ENCODE measurements around the gene CXorf58. TPM values are rescaled to one million over a fixed set of nuclear protein-coding genes. Genes with fewer than 3 reads are reported as not detected.
"Not testable (repeated sequence)": the region's sequence is repeated elsewhere in the genome, so short reads cannot be mapped to it uniquely, and the experiment has no call there.

Gene CXorf58
- total RNA-seq, 1 donor from 2014 or later = not detected

- no peak for DNase-seq (ENCODE audit: low spot score)
These were observed 45.4 kb downstream of the CXorf58 start for GRCh38 chrX:23952984-23953907.

GRCh38 chrX:23953908-23954269 is 46.1 kb downstream of the CXorf58 start:
- no peak for DNase-seq (ENCODE audit: low spot score)

- no peak for DNase-seq (ENCODE audit: low spot score)
These were observed 46.6 kb downstream of the CXorf58 start for GRCh38 chrX:23954396-23954795.

DNA sequence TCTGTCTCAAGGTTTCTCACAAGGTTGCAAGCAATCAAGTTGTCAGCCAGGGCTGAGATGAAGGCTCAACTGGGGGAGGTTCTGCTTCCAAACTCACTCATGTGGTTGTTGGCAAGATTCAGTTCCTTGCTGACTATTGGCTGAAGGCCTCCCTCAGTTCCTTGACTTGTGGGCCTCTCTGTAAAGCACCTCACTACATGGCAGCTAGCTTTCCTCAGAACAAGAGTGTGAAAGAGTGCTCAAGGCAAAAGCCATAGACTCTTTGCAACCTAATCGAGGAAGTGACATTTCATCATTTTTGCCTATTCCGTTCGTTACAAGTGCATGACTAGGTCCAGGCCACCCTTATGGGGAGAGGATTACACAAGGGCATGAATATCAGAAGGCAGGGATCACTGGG is 52.0 kb downstream of the CXorf58 start:
- no peak for DNase-seq (ENCODE audit: low spot score)

DNA sequence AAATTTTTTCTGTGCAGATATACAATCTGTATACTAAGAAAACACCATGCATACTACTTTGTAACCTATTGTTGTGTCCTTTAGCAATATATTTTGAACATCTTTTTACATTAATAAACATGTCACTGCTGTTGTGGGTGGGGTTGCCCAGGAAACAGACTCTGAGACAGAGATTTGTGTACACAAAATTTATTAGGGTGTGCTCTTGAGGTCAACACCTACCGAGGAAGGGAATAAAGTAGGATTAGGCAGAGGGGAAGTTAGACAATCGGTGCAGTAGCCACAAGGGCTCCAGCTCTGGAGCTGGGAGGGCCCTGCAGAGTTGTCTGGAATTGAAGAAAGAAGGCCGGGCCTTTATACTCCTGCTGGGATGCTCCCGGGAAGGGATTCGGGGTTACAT is 56.4 kb downstream of the CXorf58 start:
- DNase-seq (ENCODE audit: low spot score) = no peak

DNA sequence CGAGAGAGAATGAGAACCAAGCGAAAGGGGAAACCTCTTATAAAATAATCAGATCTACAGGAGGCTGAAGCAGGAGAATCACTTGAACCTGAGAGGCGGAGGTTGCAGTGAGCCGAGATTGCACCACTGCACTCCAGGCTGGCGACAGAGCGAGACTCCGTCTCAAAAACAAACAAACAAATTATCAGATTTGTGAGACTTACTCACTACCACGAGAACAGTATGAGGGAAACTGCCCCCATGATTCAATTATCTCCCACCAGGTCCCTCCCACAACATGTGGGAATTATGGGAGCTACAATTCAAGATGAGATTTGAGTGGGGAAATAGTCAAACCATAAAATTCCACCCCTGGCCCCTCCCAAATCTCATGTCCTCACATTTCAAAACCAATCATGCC is 57.8 kb downstream of the CXorf58 start:
- not testable (repeated sequence) for DNase-seq (ENCODE audit: low spot score)

GRCh38 chrX:23978491-23978890 is 70.7 kb downstream of the CXorf58 start:
- DNase-seq (ENCODE audit: low spot score) = no peak

DNA sequence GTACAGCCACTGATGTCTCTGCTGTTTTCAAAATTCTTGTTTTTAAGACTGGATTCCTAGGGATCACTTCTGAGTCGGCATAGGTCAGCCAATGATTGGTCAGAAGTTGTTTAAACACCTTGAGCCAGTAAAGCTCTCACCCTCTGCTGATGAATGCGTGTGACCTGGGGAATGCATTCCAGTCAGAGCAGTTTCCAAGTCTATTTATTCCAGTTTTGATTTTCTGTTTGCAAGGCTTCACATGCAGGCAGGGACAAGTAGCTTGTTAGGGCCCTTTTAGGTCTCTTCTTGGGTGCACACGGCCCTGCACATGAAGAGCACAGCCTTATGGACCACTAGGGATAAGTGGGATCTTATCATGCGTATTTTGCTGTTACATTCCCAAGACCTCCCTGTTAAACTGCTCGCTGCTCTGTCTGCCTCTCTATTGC is 72.2 kb downstream of the CXorf58 start:
- DNase-seq (ENCODE audit: low spot score) = no peak

DNA sequence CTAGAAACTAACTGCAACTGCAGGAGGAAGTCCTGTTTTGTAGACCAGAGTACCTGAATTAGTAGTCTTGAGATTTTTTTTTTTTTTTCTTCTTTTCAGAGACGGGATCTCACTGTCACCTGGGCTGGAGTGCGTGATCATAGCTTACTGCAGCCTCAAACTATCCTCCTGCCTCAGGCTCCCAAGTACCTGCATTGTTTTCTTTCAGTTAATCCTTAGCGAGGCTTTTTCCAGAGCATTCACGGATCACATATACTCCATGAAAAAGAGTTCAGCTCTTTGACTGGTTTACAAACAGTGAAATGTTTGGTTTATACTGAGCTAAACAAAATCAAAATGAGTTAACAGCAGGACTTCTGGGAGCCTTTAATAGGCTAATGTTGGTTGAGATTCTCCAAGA is 73.4 kb downstream of the CXorf58 start:
- DNase-seq (ENCODE audit: low spot score) = no peak

DNA sequence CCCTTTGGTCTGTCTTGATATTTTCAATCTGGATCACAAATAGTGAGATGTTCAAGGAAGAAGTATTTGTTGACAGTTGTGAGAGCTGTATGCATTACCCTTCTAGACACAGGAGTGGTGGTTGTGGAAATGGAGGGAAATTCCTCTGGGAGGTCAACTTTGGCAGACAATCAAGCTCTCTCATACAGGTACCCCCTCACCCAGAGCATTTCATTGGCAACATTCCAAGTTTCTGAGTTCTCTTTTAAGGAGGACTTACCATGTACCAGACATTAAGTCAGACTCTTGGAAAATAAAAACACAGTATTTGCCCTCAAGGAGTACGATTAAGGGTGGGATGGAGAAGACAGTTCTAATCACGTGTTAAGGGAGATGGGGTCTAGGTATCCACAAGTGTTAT is 73.9 kb downstream of the CXorf58 start:
- no peak for DNase-seq (ENCODE audit: low spot score)

DNA sequence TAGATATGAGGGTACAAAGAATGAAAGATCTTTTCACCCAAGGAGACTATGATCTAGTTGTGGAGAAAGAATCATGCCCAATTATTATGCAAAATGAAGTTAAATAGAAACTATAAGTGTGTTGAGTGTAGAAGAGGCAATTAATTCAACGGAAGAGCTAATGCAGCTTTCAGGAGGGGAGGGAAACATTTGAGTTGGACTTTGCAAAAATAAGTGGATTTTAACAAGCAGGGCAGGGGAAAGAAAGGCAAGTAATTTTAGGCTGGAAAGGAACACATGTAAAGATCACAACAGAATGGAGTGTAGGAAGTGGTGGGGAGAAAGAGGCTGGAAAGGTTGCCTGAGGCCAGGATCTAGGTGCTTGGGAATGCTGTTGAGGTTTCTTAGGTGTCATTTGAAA is 75.1 kb downstream of the CXorf58 start:
- no peak for DNase-seq (ENCODE audit: low spot score)

Other genes starting within 250 kb of the CXorf58 start
- gene PRDX4, start 240.5 kb upstream of the CXorf58 start, total RNA-seq = 84.8 TPM
- gene ACOT9, start 164.7 kb upstream of the CXorf58 start, total RNA-seq = 52.0 TPM
- gene SAT1, start 124.8 kb upstream of the CXorf58 start, total RNA-seq = 859 TPM
- gene APOO, start 68 bp upstream of the CXorf58 start, total RNA-seq = 21.6 TPM
- gene KLHL15, start 119.2 kb downstream of the CXorf58 start, total RNA-seq = 10.0 TPM
- 143 TPM for gene EIF2S3, start 146.9 kb downstream of the CXorf58 start, total RNA-seq
- 58.3 TPM for gene ZFX, start 241.7 kb downstream of the CXorf58 start, total RNA-seq